GM23248 (cell line): ENCODE data around the gene CREB3.

Experiments
- EZH2 ChIP-seq: fragments of 200-600 bp; sonication (generic); IDR thresholded peaks from 2 replicates; pipeline ENCODE4 v1.6.1; 2018; ENCODE audit warnings: antibody characterized with exemption, mild to moderate bottlenecking; ENCODE audit not compliant: insufficient read depth, poor library complexity, severe bottlenecking
- EZH2phosphoT487 ChIP-seq: fragments of 200-600 bp; sonication (generic); IDR thresholded peaks from 2 replicates; pipeline ENCODE4 v1.6.1; 2018; ENCODE audit warnings: antibody characterized with exemption, moderate library complexity, mild to moderate bottlenecking, low read depth; ENCODE audit not compliant: insufficient read depth

DNA sequence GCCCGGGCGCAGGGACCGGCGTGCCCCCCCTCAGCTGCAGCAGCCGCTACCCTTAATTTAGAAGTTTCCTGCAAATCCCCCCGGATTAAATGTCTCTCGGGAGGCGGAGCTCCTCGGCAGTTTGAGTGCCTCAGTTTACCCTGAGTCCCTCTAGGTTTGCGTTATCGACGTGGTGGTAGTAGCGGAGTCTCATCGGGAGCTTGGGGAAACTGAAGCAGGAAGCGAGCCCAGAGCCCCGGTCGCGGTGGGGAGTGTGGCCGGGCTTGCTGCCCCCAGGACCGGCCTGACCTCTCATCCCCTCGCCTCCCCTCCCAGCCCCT, 42.2 kb upstream of the CREB3 start:
- no peak for TF ChIP-seq EZH2phosphoT487
- TF ChIP-seq EZH2, result no peak
